Panc1 (cell line): Measurements from ENCODE around the gene SBK1. TPM values are rescaled to one million over a fixed set of nuclear protein-coding genes. Genes with fewer than 3 reads are reported as not detected.

Experiments used
- ATAC-seq: fragments of 200-7000 bp; cut with Tn5 transposase; 2 replicates; pipeline ENCODE4 v1.9.1; 2020; ENCODE audit warnings: mild to moderate bottlenecking, moderate library complexity
- BruUV-seq: library from RNA; stranded (reverse); fragments of 400-500 nt; replicated peaks from 2 replicates; lab custom pipeline; 2021; lab: Mats Ljungman, UMichigan
- CTCF ChIA-PET: fragments of 300-600 bp; sonication (Branson Sonifier 250); formaldehyde crosslinking; loops from one replicate; lab custom pipeline; 2022; ENCODE audit warnings: antibody characterized with exemption; lab: Charles Lee
- POLR2A ChIA-PET: fragments of 300-600 bp; sonication (Branson Sonifier 250); formaldehyde crosslinking; loops from one replicate; lab custom pipeline; 2022; ENCODE audit warnings: antibody characterized with exemption; lab: Charles Lee
- DNase-seq: peaks from one replicate; pipeline ENCODE4 v3.0.0-alpha.2; 2010; ENCODE audit warnings: low read depth, low spot score
- H3K27ac ChIP-seq: 2 replicates; pipeline ENCODE4 v1.5.1; 2011; ENCODE audit warnings: mild to moderate bottlenecking, low read length, inconsistent platforms
- H3K27me3 ChIP-seq: fragments of 200-500 bp; sonication (Bioruptor generic); 2 replicates; pipeline ENCODE4 v1.6.0; 2014; ENCODE audit warnings: low read length, inconsistent platforms; ENCODE audit not compliant: control insufficient read depth, insufficient read depth
- H3K36me3 ChIP-seq: fragments of 200-500 bp; sonication (Bioruptor generic); 2 replicates; pipeline ENCODE4 v1.5.1; 2014; ENCODE audit warnings: inconsistent platforms, mild to moderate bottlenecking, low read length, moderate library complexity; ENCODE audit not compliant: control insufficient read depth, insufficient read depth
- H3K4me1 ChIP-seq: 2 replicates; pipeline ENCODE4 v1.5.1; 2011; ENCODE audit warnings: inconsistent platforms, mild to moderate bottlenecking, low read length, moderate library complexity; ENCODE audit not compliant: control insufficient read depth, insufficient read depth
- H3K4me3 ChIP-seq, 2 experiments: 2 replicates each; pipeline ENCODE4 v1.5.1; 2011 to 2012; ENCODE audit warnings: low read depth in 2 of 2, low read length in 2 of 2, mild to moderate bottlenecking in 2 of 2, inconsistent platforms in 1 of 2, moderate library complexity in 1 of 2
- H3K9me3 ChIP-seq: fragments of 200-500 bp; sonication (Bioruptor generic); 2 replicates; pipeline ENCODE4 v1.5.1; 2014; ENCODE audit warnings: low read depth, mild to moderate bottlenecking, inconsistent platforms, low read length, moderate library complexity; ENCODE audit not compliant: control insufficient read depth, insufficient read depth
- POLR2AphosphoS5 ChIP-seq: IDR thresholded peaks from 2 replicates; pipeline ENCODE4 v1.6.1; 2012; ENCODE audit warnings: mild to moderate bottlenecking, low read depth, low read length, moderate library complexity
- SIN3A ChIP-seq: IDR thresholded peaks from 2 replicates; pipeline ENCODE4 v1.6.1; 2012; ENCODE audit warnings: low read depth, mild to moderate bottlenecking, low read length, moderate library complexity, borderline replicate concordance; ENCODE audit not compliant: insufficient read depth
- TCF7L2 ChIP-seq: IDR thresholded peaks from 2 replicates; pipeline ENCODE4 v1.6.1; 2011; ENCODE audit warnings: mild to moderate bottlenecking, low read depth, low read length, inconsistent platforms
- in situ Hi-C: cut with HindIII; loops from 2 replicates; pipeline ENCODE4 v1.10.0; 2016; ENCODE audit warnings: low sequenced_read_pairs, low pct_unique_long_range_greater_than_20kb
- intact Hi-C: fragments of 100-400 bp; cut with micrococcal nuclease; formaldehyde crosslinking; loops from one replicate; pipeline ENCODE4 v1.10.0; 2022; ENCODE audit not compliant: unreplicated experiment
- total RNA-seq: library from RNA; stranded (reverse); gene quantifications from one replicate; pipeline ENCODE4 v1.2.1, GENCODE V29; 2021; ENCODE audit not compliant: unreplicated experiment
- TF ChIP-seq, protein P1 (sequence below): fragments of 450-650 bp; IDR thresholded peaks from 2 replicates; pipeline ENCODE4 v1.5.1; 2017; ENCODE audit warnings: mild to moderate bottlenecking
- TF ChIP-seq, protein P2 (sequence below), 2 experiments: IDR thresholded peaks; 2 replicates each; pipeline ENCODE4 v1.6.1; 2011 to 2012; ENCODE audit warnings: low read depth in 2 of 2, control low read depth in 1 of 2, low read length in 1 of 2, mild to moderate bottlenecking in 1 of 2, moderate library complexity in 1 of 2; ENCODE audit not compliant: insufficient read depth in 1 of 2

SBK1 gene
- total RNA-seq, 1 experiment from 2014 or later: 2.4 TPM

GRCh38 chr16:28264656-28265055 lies 27.7 kb upstream of the SBK1 start:
- ATAC-seq (no peak), DNase-seq (no peak)
- in situ Hi-C loops: no loop called here
- H3K9me3 ChIP-seq: no peaks in the 10 kb centered on the region
- H3K4me1 ChIP-seq: no peaks in the 10 kb centered on the region
- ChIA-PET POLR2A (no interaction called here), CTCF (no interaction called here)
- H3K4me3 ChIP-seq: no peak overlapping the region
- no peaks in the 10 kb centered on the region for H3K36me3 ChIP-seq
- intact Hi-C loops: no loop called here
- no TSS peak for BruUV-seq
- H3K27ac ChIP-seq: no peak overlapping the region
- H3K27me3 ChIP-seq: no peaks in the 10 kb centered on the region
- no peak for TF ChIP-seq POLR2AphosphoS5
- no peak for TF ChIP-seq TCF7L2
- TF ChIP-seq, protein P1, sequence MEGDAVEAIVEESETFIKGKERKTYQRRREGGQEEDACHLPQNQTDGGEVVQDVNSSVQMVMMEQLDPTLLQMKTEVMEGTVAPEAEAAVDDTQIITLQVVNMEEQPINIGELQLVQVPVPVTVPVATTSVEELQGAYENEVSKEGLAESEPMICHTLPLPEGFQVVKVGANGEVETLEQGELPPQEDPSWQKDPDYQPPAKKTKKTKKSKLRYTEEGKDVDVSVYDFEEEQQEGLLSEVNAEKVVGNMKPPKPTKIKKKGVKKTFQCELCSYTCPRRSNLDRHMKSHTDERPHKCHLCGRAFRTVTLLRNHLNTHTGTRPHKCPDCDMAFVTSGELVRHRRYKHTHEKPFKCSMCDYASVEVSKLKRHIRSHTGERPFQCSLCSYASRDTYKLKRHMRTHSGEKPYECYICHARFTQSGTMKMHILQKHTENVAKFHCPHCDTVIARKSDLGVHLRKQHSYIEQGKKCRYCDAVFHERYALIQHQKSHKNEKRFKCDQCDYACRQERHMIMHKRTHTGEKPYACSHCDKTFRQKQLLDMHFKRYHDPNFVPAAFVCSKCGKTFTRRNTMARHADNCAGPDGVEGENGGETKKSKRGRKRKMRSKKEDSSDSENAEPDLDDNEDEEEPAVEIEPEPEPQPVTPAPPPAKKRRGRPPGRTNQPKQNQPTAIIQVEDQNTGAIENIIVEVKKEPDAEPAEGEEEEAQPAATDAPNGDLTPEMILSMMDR: no peak
- TF ChIP-seq SIN3A: no peak
- TF ChIP-seq, protein P2, sequence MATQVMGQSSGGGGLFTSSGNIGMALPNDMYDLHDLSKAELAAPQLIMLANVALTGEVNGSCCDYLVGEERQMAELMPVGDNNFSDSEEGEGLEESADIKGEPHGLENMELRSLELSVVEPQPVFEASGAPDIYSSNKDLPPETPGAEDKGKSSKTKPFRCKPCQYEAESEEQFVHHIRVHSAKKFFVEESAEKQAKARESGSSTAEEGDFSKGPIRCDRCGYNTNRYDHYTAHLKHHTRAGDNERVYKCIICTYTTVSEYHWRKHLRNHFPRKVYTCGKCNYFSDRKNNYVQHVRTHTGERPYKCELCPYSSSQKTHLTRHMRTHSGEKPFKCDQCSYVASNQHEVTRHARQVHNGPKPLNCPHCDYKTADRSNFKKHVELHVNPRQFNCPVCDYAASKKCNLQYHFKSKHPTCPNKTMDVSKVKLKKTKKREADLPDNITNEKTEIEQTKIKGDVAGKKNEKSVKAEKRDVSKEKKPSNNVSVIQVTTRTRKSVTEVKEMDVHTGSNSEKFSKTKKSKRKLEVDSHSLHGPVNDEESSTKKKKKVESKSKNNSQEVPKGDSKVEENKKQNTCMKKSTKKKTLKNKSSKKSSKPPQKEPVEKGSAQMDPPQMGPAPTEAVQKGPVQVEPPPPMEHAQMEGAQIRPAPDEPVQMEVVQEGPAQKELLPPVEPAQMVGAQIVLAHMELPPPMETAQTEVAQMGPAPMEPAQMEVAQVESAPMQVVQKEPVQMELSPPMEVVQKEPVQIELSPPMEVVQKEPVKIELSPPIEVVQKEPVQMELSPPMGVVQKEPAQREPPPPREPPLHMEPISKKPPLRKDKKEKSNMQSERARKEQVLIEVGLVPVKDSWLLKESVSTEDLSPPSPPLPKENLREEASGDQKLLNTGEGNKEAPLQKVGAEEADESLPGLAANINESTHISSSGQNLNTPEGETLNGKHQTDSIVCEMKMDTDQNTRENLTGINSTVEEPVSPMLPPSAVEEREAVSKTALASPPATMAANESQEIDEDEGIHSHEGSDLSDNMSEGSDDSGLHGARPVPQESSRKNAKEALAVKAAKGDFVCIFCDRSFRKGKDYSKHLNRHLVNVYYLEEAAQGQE (IDR thresholded peaks at IDR 0.05; ENCODE audit: insufficient read depth in 1 of 2, low read depth in 2 of 2, low read length in 1 of 2): no peak

DNA sequence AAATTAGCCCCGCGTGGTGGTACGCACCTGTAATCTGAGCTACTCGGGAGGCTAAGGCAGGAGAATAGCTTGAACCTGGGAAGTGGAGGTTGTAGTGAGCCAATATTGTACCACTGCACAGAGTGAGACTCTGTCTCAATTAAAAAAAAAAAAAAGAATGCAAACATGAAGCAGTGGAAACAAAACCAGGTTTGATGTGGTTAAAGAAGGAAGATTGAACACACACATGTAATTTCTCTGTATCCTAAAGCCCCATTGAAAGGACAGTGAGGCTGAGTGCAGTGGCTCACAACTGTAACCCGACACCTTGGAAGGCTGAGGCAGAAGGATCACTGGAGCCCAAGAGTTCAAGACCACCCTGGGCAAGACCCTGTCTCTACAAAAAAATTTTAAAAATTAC lies 26.5 kb upstream of the SBK1 start:
- BruUV-seq: no TSS peak
- ChIA-PET POLR2A (no interaction called here), CTCF (interaction anchor here (0.6 kb wide), 1 partner anchor 329 kb away, joined by 3 read pairs; no protein-coding TSS in a partner anchor)
- in situ Hi-C loops: no loop called here
- intact Hi-C loops: no loop called here
- Histone ChIP-seq H3K4me3 (no peak overlapping the region), H3K36me3 (no peaks in the 10 kb centered on the region), H3K27me3 (no peaks in the 10 kb centered on the region), H3K4me1 (no peaks in the 10 kb centered on the region), H3K27ac (no peak overlapping the region), H3K9me3 (no peaks in the 10 kb centered on the region)
- ATAC-seq (no peak), DNase-seq (no peak)
- TF ChIP-seq POLR2AphosphoS5 (no peak), SIN3A (no peak), TCF7L2 (no peak)
- TF ChIP-seq, protein P2 (IDR thresholded peaks at IDR 0.05; ENCODE audit: insufficient read depth in 1 of 2, low read depth in 2 of 2, low read length in 1 of 2): no peak
- TF ChIP-seq, protein P1: no peak
